HepG2 (cell line): ENCODE results near the gene HTRA1.

Experiments
- POLR2A ChIP-seq, 2 experiments: IDR thresholded peaks; 2 replicates each; pipeline ENCODE4 v1.6.1; 2011; ENCODE audit warnings: low read depth in 2 of 2, low read length in 2 of 2, mild to moderate bottlenecking in 1 of 2, moderate library complexity in 1 of 2; ENCODE audit not compliant: insufficient read depth in 1 of 2
- ZKSCAN8 ChIP-seq: IDR thresholded peaks from 2 replicates; pipeline ENCODE4 v1.6.1; 2016; ENCODE audit warnings: borderline replicate concordance, missing genetic modification reagents, missing compliant biosample characterization
- TF ChIP-seq, protein P1 (sequence below): sonication (generic); formaldehyde crosslinking; IDR thresholded peaks from 2 replicates; pipeline ENCODE4 v1.4.0; 2020; ENCODE audit warnings: missing genetic modification reagents

- TF ChIP-seq ZKSCAN8 (CRISPR knock-in tag): no peak
- TF ChIP-seq POLR2A (IDR thresholded peaks at IDR 0.05; ENCODE audit: insufficient read depth in 1 of 2, low read depth in 2 of 2, low read length in 2 of 2): no peak
- TF ChIP-seq, protein P1, sequence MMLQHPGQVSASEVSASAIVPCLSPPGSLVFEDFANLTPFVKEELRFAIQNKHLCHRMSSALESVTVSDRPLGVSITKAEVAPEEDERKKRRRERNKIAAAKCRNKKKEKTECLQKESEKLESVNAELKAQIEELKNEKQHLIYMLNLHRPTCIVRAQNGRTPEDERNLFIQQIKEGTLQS (CRISPR knock-in tag): no peak
These were observed 90.1 kb downstream of the HTRA1 start for GRCh38 chr10:122551450-122551849.
